GM18508 (cell line): ENCODE data around the gene HYLS1.
"Not testable (repeated sequence)": the region's sequence is repeated elsewhere in the genome, so short reads cannot be mapped to it uniquely, and the experiment has no call there.

Experiments
- ATAC-seq: cut with Tn5 transposase; IDR thresholded peaks from one replicate; pipeline ENCODE4 v1.9.1; 2021; ENCODE audit warnings: moderate number of reproducible peaks; ENCODE audit not compliant: insufficient read depth, unreplicated experiment

The HYLS1 gene

DNA sequence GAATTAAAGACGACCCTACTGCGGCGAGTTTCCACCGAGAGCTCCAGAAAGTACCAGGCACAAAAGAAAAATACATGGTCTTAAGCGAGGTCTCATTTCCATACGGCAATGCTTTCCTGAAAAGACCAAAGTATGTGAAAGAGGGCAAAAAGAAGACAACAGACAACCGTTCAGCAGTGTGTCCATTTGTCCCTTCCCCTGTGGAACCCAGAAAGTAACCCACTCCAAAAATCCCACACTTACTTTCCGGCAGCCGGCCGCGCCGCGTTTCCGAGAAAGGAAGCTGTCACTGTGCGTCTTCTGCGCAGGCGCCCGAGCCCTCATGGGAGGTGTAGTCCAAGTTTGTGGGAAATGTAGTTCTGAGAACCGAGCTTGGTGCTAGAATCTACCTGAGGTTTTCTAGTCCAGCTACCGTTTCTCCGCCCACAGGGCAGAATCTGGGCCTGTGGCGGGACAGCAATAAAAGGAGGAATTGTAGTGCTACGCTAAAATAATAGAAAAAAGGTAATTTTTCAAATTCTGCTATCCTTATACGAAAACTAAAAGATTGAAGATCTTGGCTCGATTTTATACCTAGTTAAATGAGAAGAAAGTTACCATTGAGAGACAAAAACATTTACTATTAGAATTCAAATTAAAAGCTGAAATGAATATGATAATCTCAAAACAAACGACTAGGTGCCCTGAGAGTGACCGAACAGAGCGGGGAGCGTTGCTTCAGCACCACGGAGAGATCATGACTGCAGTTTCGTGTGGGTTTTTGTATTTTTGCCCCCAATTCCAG lies 15.7 kb downstream of the HYLS1 start, which contains the start of gene PUS3:
Gene PUS3 (minus strand): TSS at position 280 of the 784 bp plus-strand sequence. CDS start 6,922 bp downstream, outside the sequence.
- ATAC-seq = peak; percentile 85

DNA sequence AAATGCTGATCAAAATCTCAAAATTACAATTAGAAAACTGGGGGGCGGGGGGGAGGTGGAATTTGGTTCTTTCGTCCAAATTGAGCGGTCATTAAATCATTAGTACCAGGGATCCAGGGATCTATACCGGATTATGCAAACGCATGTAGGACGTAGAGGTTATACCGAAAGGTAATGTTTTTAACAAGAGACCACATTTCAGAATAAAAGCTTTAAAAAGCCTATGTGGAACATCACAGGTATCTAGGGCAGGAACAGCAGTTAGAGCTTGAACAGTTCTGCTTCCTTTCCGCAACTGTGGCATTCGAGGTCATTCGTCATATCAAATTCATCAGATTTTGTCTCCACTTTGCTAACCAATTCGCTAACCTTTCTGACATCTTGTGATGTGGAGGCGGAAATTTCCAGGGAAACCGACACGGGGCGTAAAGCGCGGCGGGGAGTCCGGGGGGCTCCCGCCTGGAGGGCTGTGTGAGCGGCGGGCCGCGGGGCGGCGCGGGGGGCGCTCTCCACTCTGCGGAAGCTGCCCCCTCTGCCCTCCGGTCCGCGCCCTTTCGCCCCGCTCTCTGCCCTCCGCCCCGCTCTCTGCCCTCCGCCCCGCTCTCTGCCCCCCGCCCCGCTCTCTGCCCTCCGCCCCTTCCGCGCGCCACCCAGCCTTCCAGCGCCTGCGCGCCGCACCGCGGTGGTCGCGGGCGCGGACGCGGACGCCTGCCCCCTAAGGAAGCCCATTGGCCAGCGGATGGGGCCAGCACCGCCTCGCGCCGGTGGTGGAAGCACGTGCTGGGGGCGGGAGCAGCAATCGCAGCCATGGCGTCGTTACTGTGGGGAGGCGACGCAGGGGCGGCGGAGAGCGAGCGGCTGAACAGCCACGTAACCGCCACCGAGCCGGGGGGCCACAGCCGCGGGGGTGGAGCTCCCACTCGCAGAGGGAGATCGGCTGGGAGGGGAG lies 16.5 kb downstream of the HYLS1 start, which contains the start of gene DDX25:
Gene DDX25 (plus strand): TSS at position 798 of the 949 bp plus-strand sequence. CDS start 10 bp downstream, at position 808.
- ATAC-seq = no peak

DNA sequence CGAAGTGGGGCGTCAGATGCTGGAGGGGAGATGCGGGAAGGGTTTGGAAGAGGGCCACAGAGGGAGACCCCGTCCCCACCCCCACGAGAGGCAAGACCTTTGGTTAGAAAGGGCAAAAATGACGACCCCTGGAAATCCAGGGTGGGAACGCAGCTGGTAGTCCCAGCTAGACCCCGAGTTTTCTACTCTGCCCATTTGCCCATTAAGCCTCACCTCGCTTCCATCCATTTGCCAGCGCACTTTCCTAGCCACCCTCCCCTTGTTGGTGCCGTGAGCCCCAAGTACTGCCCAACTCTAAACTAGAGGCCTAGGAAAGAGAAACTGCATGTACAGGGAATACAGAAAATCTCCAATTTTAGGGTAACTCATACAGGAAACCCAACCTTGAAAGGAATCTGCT lies 17.2 kb downstream of the HYLS1 start:
- no peak for ATAC-seq

DNA sequence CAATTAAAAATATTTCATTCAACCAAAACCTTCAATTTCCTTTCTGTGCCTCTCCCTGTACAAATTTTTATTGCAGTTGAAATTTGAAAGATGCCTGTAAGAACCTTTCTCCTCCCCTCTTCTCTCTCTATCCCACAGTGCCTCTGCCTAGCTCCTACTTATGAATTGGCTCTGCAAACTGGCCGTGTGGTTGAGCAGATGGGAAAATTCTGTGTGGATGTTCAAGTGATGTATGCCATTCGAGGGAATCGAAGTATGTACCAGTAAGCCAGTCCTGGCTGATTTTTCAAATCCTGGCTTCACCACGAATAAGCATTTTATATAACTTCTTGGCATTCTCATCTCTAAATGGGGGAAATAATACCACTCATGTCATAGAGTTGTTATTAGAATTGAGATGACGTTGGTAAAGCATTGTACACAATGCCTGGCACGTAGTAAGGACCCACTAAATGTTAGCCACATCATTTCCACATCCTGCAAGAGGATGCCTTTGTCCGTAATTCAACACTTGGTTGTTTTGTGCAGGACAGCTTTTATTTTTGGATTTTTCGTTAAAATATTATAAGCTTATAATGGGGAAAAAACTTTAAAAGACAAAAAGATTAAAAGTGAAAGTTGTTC lies 22.9 kb downstream of the HYLS1 start:
- ATAC-seq = no peak

DNA sequence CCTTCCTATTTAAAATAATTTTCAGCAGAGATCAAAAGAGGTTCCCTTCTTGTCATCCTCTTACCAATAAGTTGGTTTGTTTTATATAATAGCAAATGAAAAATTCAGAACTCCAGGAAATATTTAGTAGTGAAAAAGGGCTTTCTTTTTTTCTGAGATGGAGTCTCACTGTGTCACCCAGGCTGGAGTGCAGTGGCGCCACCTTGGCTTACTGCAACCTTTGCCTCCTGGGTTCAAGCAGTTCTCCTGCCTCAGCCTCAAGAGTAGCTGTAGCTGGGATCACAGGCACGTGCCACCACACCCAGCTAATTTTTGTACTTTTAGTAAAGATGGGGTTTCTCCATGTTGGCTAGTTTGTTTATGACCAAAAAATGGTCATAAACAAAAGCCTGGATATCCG lies 27.1 kb downstream of the HYLS1 start:
- not testable (repeated sequence) for ATAC-seq

DNA sequence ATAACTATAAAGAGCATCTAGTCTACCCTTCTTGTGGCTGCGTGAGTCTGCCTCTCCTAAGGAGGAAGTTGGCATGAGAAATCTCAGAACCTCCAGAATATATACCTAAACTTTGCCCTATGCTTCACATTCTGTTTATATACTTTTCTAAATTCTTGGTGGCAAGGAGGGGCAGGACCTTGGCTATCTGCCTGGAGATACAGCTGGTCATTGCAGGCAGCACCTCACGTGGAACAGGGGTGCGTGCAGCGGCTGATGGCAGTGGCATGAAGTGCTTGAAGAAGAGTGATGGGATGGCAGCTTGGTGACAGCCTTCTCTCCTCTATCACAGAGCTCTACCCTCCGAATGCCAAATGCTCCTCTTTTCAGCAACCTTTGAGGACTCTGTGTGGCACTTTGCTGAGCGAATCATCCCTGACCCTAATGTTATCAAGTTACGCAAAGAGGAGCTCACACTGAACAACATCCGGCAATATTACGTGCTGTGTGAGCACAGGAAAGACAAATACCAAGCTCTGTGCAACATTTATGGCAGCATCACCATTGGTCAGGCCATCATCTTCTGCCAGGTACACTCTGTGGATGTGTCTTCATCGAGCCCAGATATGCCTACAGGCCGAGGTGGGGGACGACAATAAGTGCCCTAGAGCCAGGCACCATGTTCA lies 29.3 kb downstream of the HYLS1 start:
- ATAC-seq = no peak

DNA sequence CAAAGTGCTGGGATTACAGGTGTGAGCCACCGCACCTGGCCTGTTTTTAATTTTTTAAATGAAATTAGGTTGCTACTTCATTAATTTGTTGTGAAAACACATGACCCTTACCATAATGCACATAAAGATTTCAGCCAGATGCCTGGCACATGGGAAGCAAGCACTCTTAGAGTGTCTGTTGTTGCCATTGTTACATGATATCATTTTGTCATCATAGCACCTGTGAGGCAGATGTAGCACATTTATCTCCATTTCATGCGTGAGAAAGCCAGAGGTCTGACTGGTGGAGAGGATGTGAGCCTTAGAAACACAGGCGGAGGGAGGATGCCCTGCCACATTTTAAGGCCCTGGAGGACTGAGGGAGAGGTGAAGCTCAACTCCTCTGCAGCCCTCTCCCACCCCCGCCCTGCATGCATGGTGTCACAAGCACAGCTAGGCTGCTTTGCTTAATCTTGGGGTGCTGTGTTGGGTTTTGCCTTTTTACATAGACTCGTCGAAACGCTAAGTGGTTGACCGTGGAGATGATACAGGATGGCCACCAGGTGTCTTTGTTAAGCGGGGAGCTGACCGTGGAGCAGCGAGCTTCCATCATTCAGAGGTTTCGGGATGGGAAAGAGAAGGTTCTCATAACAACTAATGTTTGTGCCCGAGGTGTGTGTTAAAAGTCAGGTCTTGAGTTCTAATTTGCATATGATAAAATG lies 30.8 kb downstream of the HYLS1 start:
- no peak for ATAC-seq

DNA sequence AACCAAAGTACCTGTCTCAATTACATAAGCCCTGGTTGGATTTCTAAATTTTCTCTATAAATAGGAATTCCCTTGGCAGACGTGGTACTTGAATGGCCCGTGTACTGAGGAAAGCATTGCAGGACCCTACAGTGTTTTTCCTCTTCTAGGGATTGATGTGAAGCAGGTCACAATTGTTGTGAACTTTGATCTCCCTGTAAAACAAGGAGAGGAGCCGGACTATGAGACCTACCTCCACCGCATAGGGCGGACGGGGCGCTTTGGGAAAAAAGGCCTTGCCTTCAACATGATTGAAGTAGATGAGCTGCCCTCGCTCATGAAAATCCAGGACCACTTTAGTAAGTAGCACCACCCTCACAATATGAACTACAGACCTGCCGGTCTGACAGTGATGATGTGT lies 33.6 kb downstream of the HYLS1 start:
- no peak for ATAC-seq

DNA sequence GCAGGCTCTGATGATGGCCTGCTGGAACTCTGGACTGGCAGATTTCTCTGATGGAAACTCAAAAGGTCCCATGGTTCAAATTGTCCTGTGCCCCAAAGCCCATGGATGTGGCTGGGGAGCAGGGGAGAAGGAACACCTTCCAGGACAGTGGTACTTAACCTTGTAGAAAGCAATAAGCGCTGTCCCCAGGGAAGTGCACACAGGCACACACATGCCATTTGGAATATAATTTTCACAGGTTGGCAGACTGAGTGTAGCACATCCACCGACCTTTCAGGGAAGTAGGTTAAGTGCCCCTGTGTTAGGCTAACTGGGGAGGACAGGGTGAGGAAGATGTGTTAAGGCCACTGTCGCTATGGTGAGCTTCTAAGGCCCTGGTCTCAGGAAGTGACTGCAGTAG lies 34.7 kb downstream of the HYLS1 start:
- no peak for ATAC-seq

DNA sequence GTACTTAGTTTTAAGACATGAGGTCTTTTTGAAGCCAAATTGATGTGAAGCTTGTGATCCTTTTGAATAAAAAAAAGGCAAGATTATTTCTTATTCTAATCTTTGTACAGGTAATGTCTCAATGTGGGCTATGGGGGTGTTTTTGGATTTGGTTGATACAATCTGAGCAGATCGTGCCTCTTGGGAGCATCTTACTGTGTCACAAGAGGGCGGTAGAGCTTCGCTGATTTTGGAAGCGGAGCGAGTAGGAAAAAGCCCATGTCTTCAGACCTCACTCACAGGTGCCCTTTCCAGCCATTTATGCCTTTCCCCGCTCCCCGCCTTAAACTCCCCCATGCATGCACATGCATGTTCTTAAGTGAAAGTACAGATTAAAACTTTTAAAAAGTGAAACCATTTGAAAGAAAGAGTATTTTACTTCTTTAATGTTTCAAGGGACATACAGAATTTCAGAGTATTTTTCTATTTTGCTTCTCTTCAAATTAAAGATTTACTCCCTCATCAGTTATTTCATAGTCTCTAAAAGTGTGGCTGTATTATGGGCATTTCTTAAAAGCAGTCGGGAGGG lies 35.6 kb downstream of the HYLS1 start:
- ATAC-seq = no peak

DNA sequence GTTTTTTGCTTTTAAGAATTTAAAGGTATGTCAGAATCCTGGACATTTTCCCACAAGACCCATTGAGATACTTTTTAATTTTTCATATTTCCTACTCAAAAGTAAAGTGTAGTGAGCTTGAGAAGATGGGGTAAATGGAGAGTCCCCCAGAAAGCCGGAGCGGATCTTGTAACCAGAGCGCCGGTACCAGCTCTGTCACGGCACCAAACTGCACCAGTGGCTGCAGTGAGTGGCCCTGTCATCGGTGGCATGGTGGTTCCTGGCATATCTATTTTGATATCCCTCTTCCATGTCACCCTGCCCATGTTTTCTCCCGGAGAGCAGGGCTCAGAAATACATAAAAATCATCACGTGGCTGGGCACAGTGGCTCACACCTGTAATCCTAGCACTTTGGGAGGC lies 36.2 kb downstream of the HYLS1 start:
- ATAC-seq = no peak

DNA sequence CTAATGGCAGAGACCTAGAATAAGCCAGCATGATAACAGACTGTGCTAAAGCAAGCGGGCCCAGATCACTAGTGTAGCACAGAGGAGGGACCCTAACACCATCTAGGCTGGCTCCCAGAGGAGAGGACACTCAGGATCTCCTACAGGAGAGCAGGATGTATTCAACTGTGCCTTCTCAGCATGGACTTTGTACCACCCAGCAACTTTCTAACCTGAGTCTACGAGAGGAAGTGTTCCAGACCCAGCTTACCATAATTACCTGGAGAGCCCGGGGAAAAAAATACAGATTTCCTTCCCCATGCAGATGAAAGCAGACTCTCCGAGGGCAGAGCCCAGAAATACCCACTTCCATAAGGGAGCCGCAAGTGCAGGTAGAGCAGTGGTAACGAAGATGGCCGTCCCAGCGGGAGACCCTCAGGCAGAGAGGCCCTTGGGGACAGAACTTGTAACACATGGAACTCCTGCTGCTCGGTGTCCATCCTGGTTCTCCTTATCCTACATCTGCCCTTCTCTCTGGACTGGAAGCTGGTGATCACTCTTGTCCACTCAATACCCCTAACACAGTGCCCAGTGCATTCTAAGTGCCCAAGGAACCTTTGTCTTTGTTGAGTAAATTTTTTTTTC lies 37.0 kb downstream of the HYLS1 start:
- ATAC-seq = no peak

DNA sequence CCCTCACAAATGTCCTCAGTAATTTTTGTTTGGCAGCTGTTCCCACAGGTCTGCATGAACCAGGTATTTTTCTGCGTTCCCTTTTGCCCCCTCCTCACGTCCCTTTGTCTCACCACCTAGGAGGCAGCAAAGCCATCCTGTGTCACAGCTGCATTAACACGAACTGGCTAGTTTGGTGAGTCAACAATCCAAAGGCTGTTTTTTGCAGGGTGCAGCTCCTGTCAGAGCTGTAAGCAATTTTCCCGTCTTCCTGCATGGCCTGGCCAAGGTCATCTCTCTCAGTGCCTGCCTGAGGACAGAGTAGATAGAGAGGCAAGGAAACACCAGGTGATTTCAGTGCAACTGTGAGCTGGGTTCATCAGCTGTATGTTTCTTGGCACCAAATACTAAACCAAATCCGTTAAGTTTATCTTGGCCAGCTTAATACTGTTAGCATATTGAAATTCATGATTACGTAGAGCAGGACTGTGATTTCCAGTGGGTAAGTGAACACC lies 37.8 kb downstream of the HYLS1 start:
- ATAC-seq = no peak

DNA sequence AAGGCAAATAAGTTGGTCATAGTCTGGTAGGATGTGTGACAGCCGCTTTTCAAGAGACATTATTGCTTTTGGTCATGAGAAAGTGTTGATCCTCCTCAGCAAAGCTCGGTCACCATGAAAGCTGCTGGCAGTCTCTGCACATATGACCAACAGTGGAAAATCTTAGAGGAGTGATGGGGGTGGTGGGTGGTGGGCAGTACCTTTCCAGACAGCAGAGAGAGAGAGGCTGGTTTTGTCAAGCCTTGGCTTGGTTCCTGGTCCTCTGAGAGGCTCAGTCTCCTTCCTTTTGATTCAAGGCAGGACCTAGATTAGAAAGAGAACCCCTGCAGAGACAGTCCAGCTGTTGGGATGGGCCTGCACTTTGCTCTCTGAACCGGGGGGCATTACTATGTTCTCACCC lies 38.3 kb downstream of the HYLS1 start:
- no peak for ATAC-seq

DNA sequence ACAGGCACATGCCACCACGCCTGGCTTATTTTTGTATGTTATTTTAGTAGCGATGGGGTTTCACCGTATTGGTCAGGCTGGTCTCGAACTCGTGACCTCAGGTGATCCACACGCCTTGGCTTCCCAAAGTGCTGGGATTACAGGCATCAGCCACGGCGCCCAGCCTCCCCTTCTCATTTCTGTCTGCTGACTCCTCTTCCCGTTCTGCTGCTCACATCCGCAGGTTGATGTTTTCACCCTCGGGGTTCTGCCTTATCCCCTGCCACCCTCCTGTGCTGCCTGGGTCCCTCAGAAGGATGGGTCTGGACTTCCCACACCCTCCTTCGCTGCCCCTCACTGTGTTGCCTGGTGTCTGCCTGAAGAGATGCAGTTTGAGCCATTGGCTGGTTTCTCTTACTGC lies 39.2 kb downstream of the HYLS1 start:
- ATAC-seq = no peak

DNA sequence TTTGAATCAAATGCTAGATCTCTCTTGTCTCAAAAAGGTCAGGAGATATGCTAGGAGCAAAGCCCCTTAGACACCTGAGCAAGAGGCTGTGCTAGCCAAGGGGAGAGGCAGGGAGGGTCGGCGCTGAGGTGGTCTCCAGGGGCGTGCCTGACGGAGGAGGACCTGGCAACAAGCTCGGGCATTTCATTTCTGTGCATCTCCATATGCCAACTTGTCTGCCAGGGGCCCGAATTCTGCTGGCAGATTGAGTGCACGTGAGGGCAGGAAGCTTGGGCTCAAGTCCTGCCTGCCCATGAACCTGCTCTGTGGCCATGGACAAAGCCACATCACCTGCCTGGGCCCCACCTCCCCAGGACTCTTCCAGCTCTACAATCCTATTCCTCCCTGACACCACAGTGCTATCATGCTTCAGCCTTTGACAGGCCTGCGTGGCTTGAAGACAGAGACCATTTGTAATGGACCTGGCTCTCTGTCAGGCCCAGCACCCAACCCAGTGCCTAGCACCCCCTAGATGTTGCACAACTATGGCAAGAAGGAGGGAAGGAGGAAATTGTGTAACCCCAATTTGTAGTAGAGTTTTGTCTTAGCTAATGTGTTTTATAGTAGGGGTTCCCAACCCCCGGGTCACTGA lies 42.1 kb downstream of the HYLS1 start:
- ATAC-seq = no peak

DNA sequence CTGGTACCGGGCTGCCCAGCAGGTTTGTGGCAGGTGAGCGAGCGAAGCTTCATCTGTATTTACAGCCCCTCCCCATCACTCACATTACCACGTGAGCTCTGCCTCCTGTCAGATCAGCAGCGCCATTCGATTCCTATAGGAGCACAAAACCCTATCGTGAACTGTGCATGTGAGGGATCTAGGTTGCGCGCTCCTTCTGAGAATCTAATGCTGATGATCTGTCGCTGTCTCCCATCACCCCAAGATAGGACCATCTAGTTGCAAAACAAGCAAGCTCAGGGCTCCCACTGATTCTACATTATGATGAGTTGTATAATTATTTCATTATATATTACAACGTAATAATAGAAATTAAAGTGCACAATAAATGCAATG lies 42.6 kb downstream of the HYLS1 start:
- no peak for ATAC-seq

DNA sequence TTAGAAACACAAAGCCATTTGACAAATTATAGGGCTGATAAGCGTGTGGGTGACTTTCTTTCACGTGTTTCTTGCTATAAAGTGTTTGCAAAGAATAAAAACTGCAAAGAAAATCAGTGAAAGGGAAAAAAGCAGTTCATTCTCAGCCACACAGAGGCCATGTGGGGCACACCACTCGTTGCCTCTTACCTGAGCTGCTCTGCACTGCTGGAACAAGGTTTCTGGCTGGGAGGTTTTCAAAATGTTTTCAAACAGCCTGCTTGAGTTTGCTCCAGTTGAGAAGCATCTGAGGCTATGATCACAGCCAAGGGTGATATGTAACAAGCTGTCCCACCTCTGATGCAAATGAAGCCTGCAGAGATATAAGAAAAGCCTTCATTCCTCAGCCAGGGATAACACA lies 43.6 kb downstream of the HYLS1 start:
- no peak for ATAC-seq
